ENCODE data around the gene NPY2R. TPM values are rescaled to one million over a fixed set of nuclear protein-coding genes. Genes with fewer than 3 reads are reported as not detected.

The NPY2R gene
- total RNA-seq, 1 donor: 0.36 TPM

GRCh38 chr4:155234206-155234605 lies 25.8 kb downstream of the NPY2R start:
- H3K4me3 ChIP-seq (ENCODE audit: insufficient read depth, low read length): no peak overlapping the region
- TF ChIP-seq, protein P1, sequence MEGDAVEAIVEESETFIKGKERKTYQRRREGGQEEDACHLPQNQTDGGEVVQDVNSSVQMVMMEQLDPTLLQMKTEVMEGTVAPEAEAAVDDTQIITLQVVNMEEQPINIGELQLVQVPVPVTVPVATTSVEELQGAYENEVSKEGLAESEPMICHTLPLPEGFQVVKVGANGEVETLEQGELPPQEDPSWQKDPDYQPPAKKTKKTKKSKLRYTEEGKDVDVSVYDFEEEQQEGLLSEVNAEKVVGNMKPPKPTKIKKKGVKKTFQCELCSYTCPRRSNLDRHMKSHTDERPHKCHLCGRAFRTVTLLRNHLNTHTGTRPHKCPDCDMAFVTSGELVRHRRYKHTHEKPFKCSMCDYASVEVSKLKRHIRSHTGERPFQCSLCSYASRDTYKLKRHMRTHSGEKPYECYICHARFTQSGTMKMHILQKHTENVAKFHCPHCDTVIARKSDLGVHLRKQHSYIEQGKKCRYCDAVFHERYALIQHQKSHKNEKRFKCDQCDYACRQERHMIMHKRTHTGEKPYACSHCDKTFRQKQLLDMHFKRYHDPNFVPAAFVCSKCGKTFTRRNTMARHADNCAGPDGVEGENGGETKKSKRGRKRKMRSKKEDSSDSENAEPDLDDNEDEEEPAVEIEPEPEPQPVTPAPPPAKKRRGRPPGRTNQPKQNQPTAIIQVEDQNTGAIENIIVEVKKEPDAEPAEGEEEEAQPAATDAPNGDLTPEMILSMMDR (IDR thresholded peaks at IDR 0.05; ENCODE audit: extremely low read depth, low read depth, low read length): no peak
- no peak overlapping the region for H3K27ac ChIP-seq (ENCODE audit: low read depth, low read length)
- H2AFZ ChIP-seq (ENCODE audit: low read length): no peak overlapping the region
- no peak overlapping the region for H3K4me2 ChIP-seq (ENCODE audit: insufficient read depth, low read length)
- no peaks in the 10 kb centered on the region for H3K79me2 ChIP-seq (ENCODE audit: insufficient read depth, low read length)
- no peaks in the 10 kb centered on the region for H4K20me1 ChIP-seq (ENCODE audit: insufficient read depth, low read length)
- no peaks in the 10 kb centered on the region for H3K9me3 ChIP-seq (ENCODE audit: low read depth, low read length)
- H3K36me3 ChIP-seq (ENCODE audit: insufficient read depth, low read length): no peaks in the 10 kb centered on the region
- H3K27me3 ChIP-seq (ENCODE audit: insufficient read depth, low read length): no peaks in the 10 kb centered on the region
- no peak for DNase-seq (ENCODE audit: insufficient read length, low spot score, missing footprints)
- no peaks in the 10 kb centered on the region for H3K4me1 ChIP-seq (ENCODE audit: insufficient read depth, low read length)

- H3K79me2 ChIP-seq (ENCODE audit: insufficient read depth, low read length): no peaks in the 10 kb centered on the region
- H3K27me3 ChIP-seq (ENCODE audit: insufficient read depth, low read length): no peaks in the 10 kb centered on the region
- no peak for DNase-seq (ENCODE audit: insufficient read length, low spot score, missing footprints)
- H3K4me3 ChIP-seq (ENCODE audit: insufficient read depth, low read length): no peak overlapping the region
- H4K20me1 ChIP-seq (ENCODE audit: insufficient read depth, low read length): no peaks in the 10 kb centered on the region
- no peaks in the 10 kb centered on the region for H3K4me1 ChIP-seq (ENCODE audit: insufficient read depth, low read length)
- TF ChIP-seq, protein P1 (IDR thresholded peaks at IDR 0.05; ENCODE audit: extremely low read depth, low read depth, low read length): no peak
- H3K4me2 ChIP-seq (ENCODE audit: insufficient read depth, low read length): no peak overlapping the region
- no peak overlapping the region for H2AFZ ChIP-seq (ENCODE audit: low read length)
- H3K36me3 ChIP-seq (ENCODE audit: insufficient read depth, low read length): no peaks in the 10 kb centered on the region
- H3K9me3 ChIP-seq (ENCODE audit: low read depth, low read length): no peaks in the 10 kb centered on the region
- no peak overlapping the region for H3K27ac ChIP-seq (ENCODE audit: low read depth, low read length)
These were observed 29.1 kb downstream of the NPY2R start for GRCh38 chr4:155237567-155237966.

DNA sequence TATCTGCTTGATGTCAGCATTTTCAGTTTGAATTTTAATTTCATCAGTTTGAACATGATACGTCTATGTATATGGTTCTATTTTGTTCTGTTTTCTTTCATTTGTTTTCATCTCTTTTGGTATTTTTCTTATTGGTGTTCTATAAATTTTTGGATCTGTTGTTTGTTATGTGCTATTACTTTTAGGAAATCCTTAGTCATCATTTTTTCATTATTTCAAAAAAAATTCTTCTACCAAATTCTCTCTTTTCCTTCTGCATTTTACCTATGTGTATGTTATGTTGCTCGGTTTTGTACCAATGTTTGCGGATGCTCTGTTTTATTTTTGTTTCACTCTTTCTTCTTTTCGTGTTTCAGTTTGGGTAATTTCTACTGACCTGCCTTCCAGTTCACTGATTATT lies 32.8 kb downstream of the NPY2R start:
- Histone ChIP-seq H3K27ac (ENCODE audit: low read depth, low read length) (no peak overlapping the region), H3K4me3 (ENCODE audit: insufficient read depth, low read length) (no peak overlapping the region), H3K79me2 (ENCODE audit: insufficient read depth, low read length) (no peaks in the 10 kb centered on the region), H3K4me2 (ENCODE audit: insufficient read depth, low read length) (no peak overlapping the region), H3K9me3 (ENCODE audit: low read depth, low read length) (no peaks in the 10 kb centered on the region), H2AFZ (ENCODE audit: low read length) (no peak overlapping the region), H3K27me3 (ENCODE audit: insufficient read depth, low read length) (no peaks in the 10 kb centered on the region), H3K4me1 (ENCODE audit: insufficient read depth, low read length) (no peaks in the 10 kb centered on the region), H3K36me3 (ENCODE audit: insufficient read depth, low read length) (no peaks in the 10 kb centered on the region), H4K20me1 (ENCODE audit: insufficient read depth, low read length) (no peaks in the 10 kb centered on the region)
- no peak for DNase-seq (ENCODE audit: insufficient read length, low spot score, missing footprints)
- TF ChIP-seq, protein P1 (IDR thresholded peaks at IDR 0.05; ENCODE audit: extremely low read depth, low read depth, low read length): no peak

DNA sequence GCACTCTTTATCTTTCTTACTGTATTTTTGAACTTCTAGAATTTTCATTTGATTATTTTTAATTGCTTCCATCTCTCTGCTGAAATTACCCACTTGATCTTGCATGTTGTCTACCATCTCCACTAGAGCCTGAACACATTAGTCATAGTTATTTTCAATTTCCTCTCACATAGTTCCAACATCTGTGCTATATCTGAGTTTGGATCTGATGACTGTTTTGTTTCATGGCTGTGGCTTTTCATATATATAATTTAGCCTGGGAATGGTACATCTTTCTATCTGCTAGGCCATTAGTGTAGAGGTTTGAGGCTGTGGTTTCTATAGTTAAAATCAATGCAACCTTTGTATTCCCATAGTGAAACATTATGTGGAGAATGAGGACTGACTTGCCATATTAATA lies 33.2 kb downstream of the NPY2R start:
- Histone ChIP-seq H3K9me3 (ENCODE audit: low read depth, low read length) (no peaks in the 10 kb centered on the region), H4K20me1 (ENCODE audit: insufficient read depth, low read length) (no peaks in the 10 kb centered on the region), H3K27ac (ENCODE audit: low read depth, low read length) (no peak overlapping the region), H3K4me2 (ENCODE audit: insufficient read depth, low read length) (no peak overlapping the region), H3K4me1 (ENCODE audit: insufficient read depth, low read length) (no peaks in the 10 kb centered on the region), H2AFZ (ENCODE audit: low read length) (no peak overlapping the region), H3K27me3 (ENCODE audit: insufficient read depth, low read length) (no peaks in the 10 kb centered on the region), H3K36me3 (ENCODE audit: insufficient read depth, low read length) (no peaks in the 10 kb centered on the region), H3K79me2 (ENCODE audit: insufficient read depth, low read length) (no peaks in the 10 kb centered on the region), H3K4me3 (ENCODE audit: insufficient read depth, low read length) (no peak overlapping the region)
- no peak for DNase-seq (ENCODE audit: insufficient read length, low spot score, missing footprints)
- TF ChIP-seq, protein P1 (IDR thresholded peaks at IDR 0.05; ENCODE audit: extremely low read depth, low read depth, low read length): no peak

Data from osteoblast (primary cell).